GM13977 (cell line): ENCODE data around the gene COL9A2.

Experiments used
- DNase-seq: peaks from one replicate; pipeline ENCODE4 v3.0.0; 2012; ENCODE audit warnings: low spot score
- CTCF ChIP-seq: IDR thresholded peaks from 2 replicates; pipeline ENCODE4 v1.5.1; 2012; ENCODE audit warnings: mild to moderate bottlenecking, control low read depth; ENCODE audit not compliant: insufficient read depth; ENCODE audit errors: extremely low read depth, missing control alignments
- in situ Hi-C: fragments of 300-500 bp; cut with MboI; formaldehyde crosslinking; loops from one replicate; pipeline ENCODE4 v1.12.0; 2022; ENCODE audit warnings: low sequenced_read_pairs, low pct_unique_long_range_greater_than_20kb, mixed read lengths, inconsistent platforms; ENCODE audit not compliant: unreplicated experiment

The COL9A2 gene

GRCh38 chr1:40316595-40317393, at the start of gene COL9A2:
COL9A2 (minus strand) TSS chr1:40317286; CDS start chr1:40317197, 89 bp downstream.
- no peak for TF ChIP-seq CTCF
- in situ Hi-C loops = no loop called here
- DNase-seq = peak; percentile 79

GRCh38 chr1:40363721-40364120, 46.6 kb upstream of the COL9A2 start:
- DNase-seq = peak; percentile 59
- in situ Hi-C loops = no loop called here
- peak; percentile 20 for TF ChIP-seq CTCF

- TF ChIP-seq CTCF = no peak
- no peak for DNase-seq
- in situ Hi-C loops = no loop called here
Observed at GRCh38 chr1:40362699-40363098, 45.6 kb upstream of the COL9A2 start.

- no peak for TF ChIP-seq CTCF
- in situ Hi-C loops = no loop called here
- DNase-seq = no peak
Observed at GRCh38 chr1:40362199-40362598, 45.1 kb upstream of the COL9A2 start.

GRCh38 chr1:40361637-40362036, 44.6 kb upstream of the COL9A2 start:
- no peak for DNase-seq
- no peak for TF ChIP-seq CTCF
- in situ Hi-C loops = no loop called here

GRCh38 chr1:40361201-40361600, 44.1 kb upstream of the COL9A2 start:
- no peak for DNase-seq
- no peak for TF ChIP-seq CTCF
- in situ Hi-C loops = no loop called here
